Femur (tissue), 1 donor: ENCODE results near the gene DYTN.
A peak's percentile ranks its signal among the peaks of the same experiment; 100 is the strongest.

Source experiments
- DNase-seq: peaks from one replicate; pipeline ENCODE4 v3.0.0-alpha.2; 2017

Gene DYTN

GRCh38 chr2:206696910-206697309 is 21.3 kb downstream of the DYTN start:
- no peak for DNase-seq

GRCh38 chr2:206693399-206694137 is 24.6 kb downstream of the DYTN start:
- no peak for DNase-seq

- no peak for DNase-seq
Measured at GRCh38 chr2:206692971-206693370, 25.2 kb downstream of the DYTN start.

DNA sequence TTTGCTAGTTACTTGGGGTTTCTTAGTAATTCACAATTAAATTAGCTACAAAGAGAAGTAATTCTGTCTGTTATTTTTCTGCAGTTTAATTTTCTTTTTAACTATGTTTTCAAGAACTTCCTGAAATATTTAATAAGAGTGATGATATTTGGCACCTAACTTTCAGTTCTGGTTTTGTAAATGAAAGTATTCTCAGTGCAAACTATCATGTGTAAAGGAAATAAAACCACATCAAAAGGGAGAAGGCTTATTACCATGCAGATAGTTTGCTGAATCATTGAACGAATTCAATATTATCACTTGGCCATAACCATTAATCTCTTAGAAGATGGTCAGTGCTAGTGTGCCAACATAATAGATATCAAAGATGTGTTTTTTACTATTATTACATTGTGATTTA is 29.2 kb downstream of the DYTN start:
- DNase-seq, result no peak

GRCh38 chr2:206688453-206688852 is 29.7 kb downstream of the DYTN start:
- DNase-seq, result no peak

GRCh38 chr2:206683546-206683945 is 34.6 kb downstream of the DYTN start:
- no peak for DNase-seq

- DNase-seq, result no peak
Measured at GRCh38 chr2:206670531-206671319, 47.5 kb downstream of the DYTN start.

DNA sequence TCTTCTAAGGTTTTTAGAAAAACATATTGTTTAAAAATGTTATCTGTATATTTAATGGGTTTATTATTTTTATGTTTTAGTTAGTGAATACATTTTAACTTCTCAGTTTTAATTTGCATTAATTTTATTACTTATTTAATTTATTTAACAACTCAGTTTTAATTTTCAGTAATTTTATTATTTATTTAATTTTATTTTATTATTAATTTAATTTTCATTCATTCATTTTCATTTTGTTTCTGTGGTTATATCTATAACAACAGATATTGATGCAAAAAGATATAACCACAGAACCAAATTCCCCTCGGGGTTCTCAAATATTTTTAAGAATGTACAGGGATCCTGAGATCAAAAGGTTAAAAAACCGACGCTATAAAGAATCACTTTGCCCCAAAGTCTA is 52.9 kb downstream of the DYTN start:
- DNase-seq, result no peak

- no peak for DNase-seq
Measured at GRCh38 chr2:206657087-206657486, 61.1 kb downstream of the DYTN start.

GRCh38 chr2:206647985-206648384 is 70.2 kb downstream of the DYTN start:
- no peak for DNase-seq

DNA sequence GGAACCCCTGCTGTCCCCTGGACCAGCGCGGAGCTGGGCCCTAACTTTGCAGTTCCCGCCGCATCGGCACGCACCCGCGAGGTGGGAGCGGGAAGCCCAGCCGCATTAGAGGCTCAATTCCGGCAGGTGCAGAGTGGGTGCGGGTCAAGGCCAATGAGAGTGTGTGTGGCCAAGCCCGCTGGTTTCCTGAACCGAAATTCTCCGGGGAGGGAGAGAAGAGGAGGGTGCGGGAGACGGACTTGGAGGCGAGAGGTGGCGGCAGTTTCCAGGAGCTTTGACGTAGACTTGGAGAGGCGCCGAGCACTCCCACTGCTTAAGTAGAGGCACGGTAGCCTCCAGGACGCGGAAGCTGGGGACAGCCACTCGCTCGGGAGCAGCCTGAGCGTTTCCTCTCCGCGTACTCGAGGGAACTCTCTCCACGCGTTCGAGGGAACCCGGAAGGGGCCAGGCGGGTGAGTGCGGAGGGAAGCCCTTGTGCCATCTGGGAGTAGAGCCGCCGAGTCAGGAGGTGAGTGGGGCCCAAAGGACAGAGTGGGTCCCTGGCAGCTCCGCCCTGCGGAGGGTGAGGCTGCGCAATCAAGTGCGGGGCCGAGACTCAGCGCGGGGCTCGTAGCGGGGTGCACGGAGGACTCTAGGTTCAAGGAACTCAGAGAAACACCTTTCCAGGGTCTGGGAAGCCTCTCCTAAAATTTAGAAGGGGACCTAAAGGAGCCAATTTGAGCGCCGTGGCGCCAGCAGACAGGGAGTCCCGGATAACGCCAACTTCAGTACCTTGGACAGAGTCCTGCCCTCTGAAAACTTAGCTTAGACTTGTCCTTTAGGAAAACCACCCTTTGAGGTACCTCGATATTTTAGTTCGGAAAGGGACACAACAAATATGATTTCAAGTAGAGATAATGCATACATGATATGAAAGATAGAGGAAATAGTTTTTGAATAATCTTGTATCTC is 75.8 kb downstream of the DYTN start, which contains the start of gene FAM237A:
TSS of gene FAM237A (plus strand) at position 413 of the 951 bp plus-strand sequence. CDS start 1,750 bp downstream, outside the sequence.
- peak; percentile 67 for DNase-seq

GRCh38 chr2:206641226-206641625 is 77.0 kb downstream of the DYTN start:
- DNase-seq, result no peak

DNA sequence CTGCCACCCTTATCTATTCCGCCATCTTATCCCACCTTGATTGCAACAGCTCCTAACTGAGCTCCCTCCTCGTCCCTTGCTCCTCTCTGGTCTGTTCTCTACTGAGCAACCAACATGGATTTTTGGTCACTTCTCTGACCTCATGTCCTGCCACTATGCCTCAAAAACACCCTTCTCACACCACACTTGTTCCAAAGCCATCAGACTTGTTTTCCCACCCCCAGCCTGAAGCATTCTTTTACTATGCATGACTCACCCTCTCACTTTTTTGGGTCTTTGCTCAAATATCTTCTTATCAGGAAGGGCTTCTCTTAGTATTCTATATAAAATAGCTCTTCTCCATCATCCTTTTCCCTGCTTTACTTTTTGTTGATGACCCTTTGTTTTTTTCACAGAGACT is 78.6 kb downstream of the DYTN start:
- no peak for DNase-seq

- no peak for DNase-seq
Measured at GRCh38 chr2:206635015-206635414, 83.2 kb downstream of the DYTN start.

GRCh38 chr2:206631340-206631739 is 86.9 kb downstream of the DYTN start:
- DNase-seq, result no peak

DNA sequence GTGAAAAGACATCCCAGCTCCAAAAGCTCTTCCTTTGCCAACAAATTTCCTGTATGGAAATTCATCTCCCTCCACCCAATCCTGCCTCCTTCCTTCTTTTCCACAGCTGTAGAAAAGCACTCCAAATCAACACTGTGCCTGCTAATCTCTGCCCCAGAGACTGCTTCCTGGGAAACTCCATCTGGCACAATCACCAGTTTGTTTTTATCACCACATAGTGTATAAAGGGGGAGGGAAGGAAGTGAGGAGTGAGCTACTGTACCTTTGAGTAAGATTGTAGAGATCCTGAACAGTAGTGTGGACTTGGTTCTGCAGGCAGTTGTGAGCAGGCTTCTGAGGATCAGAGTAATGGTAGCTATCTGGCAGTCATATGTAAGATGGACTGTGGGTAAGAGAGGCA is 90.6 kb downstream of the DYTN start:
- no peak for DNase-seq

GRCh38 chr2:206626108-206626507 is 92.1 kb downstream of the DYTN start:
- DNase-seq, result no peak

GRCh38 chr2:206619011-206619410 is 99.2 kb downstream of the DYTN start:
- DNase-seq, result no peak

GRCh38 chr2:206616151-206616550 is 102.0 kb downstream of the DYTN start:
- DNase-seq, result no peak

DNA sequence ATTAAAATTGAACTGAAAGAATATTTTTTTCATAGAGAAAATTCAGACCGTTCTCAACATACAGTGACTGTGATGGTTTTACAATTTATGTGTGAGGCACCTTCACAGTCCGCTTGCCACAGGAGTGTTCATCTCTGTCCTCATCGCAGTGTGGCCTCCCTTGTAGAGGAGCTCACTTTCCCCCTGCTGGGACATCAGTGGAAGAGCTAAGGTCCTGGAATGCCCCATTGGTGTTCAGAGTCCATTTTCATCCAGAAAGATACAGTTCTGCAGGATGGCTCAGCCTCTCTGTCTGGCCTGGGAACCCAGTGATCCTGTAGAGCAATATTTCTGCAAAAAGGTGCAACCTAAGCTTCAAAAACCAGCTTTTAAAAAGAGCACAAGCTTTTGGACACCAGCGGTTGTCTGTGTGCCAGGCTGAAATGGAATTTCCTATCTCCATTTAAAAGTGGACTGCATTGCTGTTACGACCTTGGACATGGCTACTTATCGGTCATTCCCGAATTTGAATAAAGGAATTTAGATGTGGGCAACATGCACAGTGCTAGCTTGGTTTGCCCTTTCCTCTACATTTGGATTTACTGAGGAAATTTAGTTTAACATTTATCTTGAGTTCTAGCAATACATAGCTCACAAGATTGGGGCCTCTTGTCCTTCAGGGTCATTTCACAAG is 102.6 kb downstream of the DYTN start:
- no peak for DNase-seq

DNA sequence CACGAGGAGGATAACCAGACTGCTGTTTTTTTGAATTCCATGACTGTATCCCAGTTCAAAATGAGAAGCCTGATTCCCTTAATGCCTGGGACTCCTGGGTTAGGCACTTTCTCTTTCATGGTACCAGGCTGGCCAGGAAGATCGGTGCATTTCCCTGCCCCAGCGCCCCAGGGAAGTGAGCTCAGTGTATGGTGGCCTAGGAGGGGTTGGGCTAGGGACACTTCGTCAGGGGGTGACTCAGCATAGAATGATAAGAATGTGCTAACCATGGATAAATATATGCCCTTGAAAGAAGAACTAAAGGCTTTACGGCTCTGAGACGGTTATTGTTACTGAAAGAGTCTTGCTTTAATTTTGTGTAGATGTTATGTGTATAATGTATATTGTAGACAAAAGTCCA is 103.4 kb downstream of the DYTN start:
- no peak for DNase-seq

- DNase-seq, result no peak
Measured at GRCh38 chr2:206611736-206612135, 106.5 kb downstream of the DYTN start.

GRCh38 chr2:206611191-206611590 is 107.0 kb downstream of the DYTN start:
- no peak for DNase-seq
